ENCODE measurements around the gene MCC. TPM values are rescaled to one million over a fixed set of nuclear protein-coding genes. Genes with fewer than 3 reads are reported as not detected.

Gene MCC
- total and polyA plus RNA-seq, 2 of the 4 experiments (the other 2 are of a cell fraction): 5.0 to 20.6 TPM

- Histone ChIP-seq H3K14ac (replicated peaks; ENCODE audit: low read depth, low read length) (no peak overlapping the region), H2BK20ac (ENCODE audit: low read depth, low read length) (no peak overlapping the region), H2AK5ac (ENCODE audit: low read depth, low read length) (no peak overlapping the region), H4K20me1 (ENCODE audit: insufficient read depth, low read length) (peaks cover 10% of the 10 kb centered on the region), H3K27me3 (ENCODE audit: control insufficient read depth, insufficient read depth, low read length) (no peaks in the 10 kb centered on the region), H3K4me1 (ENCODE audit: control insufficient read depth, insufficient read depth, low read length) (peaks cover 2% of the 10 kb centered on the region; the same call in 1 of the 2 replicates), H4K5ac (ENCODE audit: low read depth, low read length) (no peak overlapping the region), H2BK120ac (ENCODE audit: low read depth, low read length) (no peak overlapping the region), H3K9me3 (ENCODE audit: control insufficient read depth, insufficient read depth, low read length) (peaks cover 4% of the 10 kb centered on the region), H3K18ac (ENCODE audit: low read depth, low read length) (no peak overlapping the region), H3K4ac (ENCODE audit: low read depth, low read length) (no peak overlapping the region), H2BK5ac (ENCODE audit: low read depth, low read length, poor library complexity, severe bottlenecking) (no peak overlapping the region), H3K9me1 (ENCODE audit: insufficient read depth, low read length) (peaks cover 10% of the 10 kb centered on the region; the same call in 1 of the 2 replicates), H3K36me3 (ENCODE audit: control insufficient read depth, insufficient read depth, low read length) (peaks cover 2% of the 10 kb centered on the region; the same call in 1 of the 2 replicates), H4K91ac (ENCODE audit: insufficient read depth, low read depth, low read length) (no peak overlapping the region), H3K23ac (ENCODE audit: low read depth, low read length) (no peak overlapping the region), H4K8ac (ENCODE audit: low read depth in 2 of 2, low read length in 2 of 2) (no peak overlapping the region), H3K4me3 (ENCODE audit: insufficient read depth, low read depth, low read length) (no peak overlapping the region), H2AK9ac (replicated peaks; ENCODE audit: low read depth, low read length, poor library complexity) (no peak overlapping the region), H3K27ac (ENCODE audit: insufficient read depth, low read length) (no peak overlapping the region), H3K56ac (ENCODE audit: extremely low read depth, insufficient read depth, low read length) (no peak overlapping the region), H2AFZ (replicated peaks; ENCODE audit: low read length, poor library complexity) (no peak overlapping the region), H3K9ac (ENCODE audit: low read depth, low read length) (no peak overlapping the region), H3K4me2 (ENCODE audit: low read depth, low read length) (no peak overlapping the region), H3K79me1 (ENCODE audit: low read depth in 1 of 2, low read length in 2 of 2) (peaks cover 12 to 21% of the 10 kb centered on the region in 2 experiments), H2BK15ac (ENCODE audit: low read depth, low read length) (no peak overlapping the region)
- intact Hi-C loops (cut with micrococcal nuclease) (no loop called here), dilution Hi-C loops (cut with HindIII; ENCODE audit: low sequenced_read_pairs, unreplicated experiment) (no loop called here), in situ Hi-C loops (cut with MboI; ENCODE audit: low sequenced_read_pairs) (no loop called here)
- no TSS peak for BruUV-seq (replicated peaks)
- 100% methylated on average over 1 of the region's 3 CpGs; no CpG with 5 or more reads in 1 of the 2 experiments for WGBS, 2 experiments (ENCODE audit: extremely low coverage in 2 of 2, insufficient read length in 1 of 2)
- ATAC-seq (ENCODE audit: low read depth): no peak
- DNase-seq: no peak
- ChIA-PET CTCF (no interaction called here), POLR2A (ENCODE audit: unreplicated experiment) (no interaction called here)
- no peak for TF ChIP-seq CEBPB (IDR thresholded peaks at IDR 0.05; ENCODE audit: low read depth, low read length)
- TF ChIP-seq CTCF (conservative IDR thresholded peaks at IDR 0.05; ENCODE audit: low read depth, low read length): no peak
- no peak for TF ChIP-seq USF2 (IDR thresholded peaks at IDR 0.05; ENCODE audit: low read depth, low read length)
- no peak for TF ChIP-seq POLR2A (IDR thresholded peaks at IDR 0.05; ENCODE audit: low read depth, low read length)
- no peak for TF ChIP-seq RFX5 (IDR thresholded peaks at IDR 0.05; ENCODE audit: low read depth, low read length)
- TF ChIP-seq RCOR1 (IDR thresholded peaks at IDR 0.05; ENCODE audit: insufficient replicate concordance, low read length): no peak
- no peak for TF ChIP-seq SMC3 (IDR thresholded peaks at IDR 0.05; ENCODE audit: low read depth, low read length)
- no peak for TF ChIP-seq CHD1 (IDR thresholded peaks at IDR 0.05; ENCODE audit: low read depth, low read length)
- TF ChIP-seq NFE2L2 (IDR thresholded peaks at IDR 0.05; ENCODE audit: low read depth, low read length): no peak
- no peak for TF ChIP-seq BHLHE40 (IDR thresholded peaks at IDR 0.05; ENCODE audit: low read depth, low read length)
- TF ChIP-seq RAD21 (IDR thresholded peaks at IDR 0.05; ENCODE audit: low read length): no peak
- TF ChIP-seq, protein P1, sequence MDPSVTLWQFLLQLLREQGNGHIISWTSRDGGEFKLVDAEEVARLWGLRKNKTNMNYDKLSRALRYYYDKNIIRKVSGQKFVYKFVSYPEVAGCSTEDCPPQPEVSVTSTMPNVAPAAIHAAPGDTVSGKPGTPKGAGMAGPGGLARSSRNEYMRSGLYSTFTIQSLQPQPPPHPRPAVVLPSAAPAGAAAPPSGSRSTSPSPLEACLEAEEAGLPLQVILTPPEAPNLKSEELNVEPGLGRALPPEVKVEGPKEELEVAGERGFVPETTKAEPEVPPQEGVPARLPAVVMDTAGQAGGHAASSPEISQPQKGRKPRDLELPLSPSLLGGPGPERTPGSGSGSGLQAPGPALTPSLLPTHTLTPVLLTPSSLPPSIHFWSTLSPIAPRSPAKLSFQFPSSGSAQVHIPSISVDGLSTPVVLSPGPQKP (IDR thresholded peaks at IDR 0.05; ENCODE audit: borderline replicate concordance, low read depth, low read length): no peak
Observed at GRCh38 chr5:113187906-113188305, 300.3 kb downstream of the MCC start.
